ENCODE results near the gene FOXC2.

Gene FOXC2

GRCh38 chr16:86573646-86574508 lies 7.2 kb downstream of the FOXC2 start:
- DNase-seq (ENCODE audit: low read depth, low spot score), result no peak

GRCh38 chr16:86574646-86575045 lies 8.0 kb downstream of the FOXC2 start:
- no peak for DNase-seq (ENCODE audit: low read depth, low spot score)

GRCh38 chr16:86575095-86575685 lies 8.6 kb downstream of the FOXC2 start:
- DNase-seq (ENCODE audit: low read depth, low spot score), result no peak

GRCh38 chr16:86575754-86576557 lies 9.3 kb downstream of the FOXC2 start:
- peak; percentile 87 for DNase-seq (ENCODE audit: low read depth, low spot score)

GRCh38 chr16:86576591-86577313 lies 10.1 kb downstream of the FOXC2 start:
- DNase-seq (ENCODE audit: low read depth, low spot score), result no peak

- no peak for DNase-seq (ENCODE audit: low read depth, low spot score)
Measured at GRCh38 chr16:86577314-86577971, 10.8 kb downstream of the FOXC2 start.

- no peak for DNase-seq (ENCODE audit: low read depth, low spot score)
Measured at GRCh38 chr16:86578061-86578599, 11.5 kb downstream of the FOXC2 start, which contains the start of gene FOXL1. Gene FOXL1 (plus strand): TSS chr16:86578549. CDS start chr16:86578724, 175 bp downstream.

GRCh38 chr16:86578611-86579267 lies 12.1 kb downstream of the FOXC2 start:
- no peak for DNase-seq (ENCODE audit: low read depth, low spot score)

- DNase-seq (ENCODE audit: low read depth, low spot score), result no peak
Measured at GRCh38 chr16:86579268-86580062, 12.8 kb downstream of the FOXC2 start.

- no peak for DNase-seq (ENCODE audit: low read depth, low spot score)
Measured at GRCh38 chr16:86580063-86580790, 13.6 kb downstream of the FOXC2 start.

- no peak for DNase-seq (ENCODE audit: low read depth, low spot score)
Measured at GRCh38 chr16:86580791-86581170, 14.2 kb downstream of the FOXC2 start.

GRCh38 chr16:86581458-86581857 lies 14.8 kb downstream of the FOXC2 start:
- no peak for DNase-seq (ENCODE audit: low read depth, low spot score)

- no peak for DNase-seq (ENCODE audit: low read depth, low spot score)
Measured at GRCh38 chr16:86584071-86584685, 17.5 kb downstream of the FOXC2 start.

GRCh38 chr16:86584726-86585721 lies 18.4 kb downstream of the FOXC2 start:
- DNase-seq (ENCODE audit: low read depth, low spot score), result no peak

GRCh38 chr16:86585821-86586611 lies 19.4 kb downstream of the FOXC2 start:
- peak; percentile 85 for DNase-seq (ENCODE audit: low read depth, low spot score)

GRCh38 chr16:86587487-86587886 lies 20.9 kb downstream of the FOXC2 start:
- no peak for DNase-seq (ENCODE audit: low read depth, low spot score)
